HFF-Myc (cell line): ENCODE measurements around the gene OR8B8.

Source experiments
- DNase-seq: peaks from one replicate; pipeline ENCODE4 v3.0.0-alpha.2; 2011; ENCODE audit warnings: low read depth; ENCODE audit errors: extremely low read depth
- H3K4me3 ChIP-seq: replicated peaks from 2 replicates; pipeline ENCODE4 v1.5.1; 2011; ENCODE audit warnings: low read depth, mild to moderate bottlenecking, control low read depth, low read length
- TF ChIP-seq, protein P1 (sequence below): IDR thresholded peaks from 2 replicates; pipeline ENCODE4 v1.5.1; 2012; ENCODE audit warnings: mild to moderate bottlenecking, low read depth, low read length, control low read depth; ENCODE audit errors: missing control alignments

Gene OR8B8

DNA sequence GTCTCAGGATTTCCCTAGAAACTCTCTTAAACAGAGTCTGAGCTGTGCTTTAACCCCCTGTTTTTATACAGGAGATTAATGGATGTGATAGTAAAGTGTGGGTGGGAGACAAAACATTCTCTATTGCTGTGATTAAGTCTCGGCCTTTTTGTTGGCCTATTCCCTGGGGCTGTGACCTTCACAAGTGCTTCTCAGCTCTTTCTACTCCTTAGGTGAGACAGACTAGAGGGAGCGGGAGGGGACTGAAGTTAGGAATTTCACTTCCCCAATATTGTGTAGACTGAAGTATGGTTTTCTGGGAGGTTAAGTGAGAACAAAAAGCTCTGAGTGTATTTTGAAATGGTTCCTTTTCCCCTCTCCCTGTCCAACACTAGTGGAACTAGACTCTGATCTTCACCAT is 29.8 kb upstream of the OR8B8 start:
- DNase-seq = no peak
- TF ChIP-seq, protein P1, sequence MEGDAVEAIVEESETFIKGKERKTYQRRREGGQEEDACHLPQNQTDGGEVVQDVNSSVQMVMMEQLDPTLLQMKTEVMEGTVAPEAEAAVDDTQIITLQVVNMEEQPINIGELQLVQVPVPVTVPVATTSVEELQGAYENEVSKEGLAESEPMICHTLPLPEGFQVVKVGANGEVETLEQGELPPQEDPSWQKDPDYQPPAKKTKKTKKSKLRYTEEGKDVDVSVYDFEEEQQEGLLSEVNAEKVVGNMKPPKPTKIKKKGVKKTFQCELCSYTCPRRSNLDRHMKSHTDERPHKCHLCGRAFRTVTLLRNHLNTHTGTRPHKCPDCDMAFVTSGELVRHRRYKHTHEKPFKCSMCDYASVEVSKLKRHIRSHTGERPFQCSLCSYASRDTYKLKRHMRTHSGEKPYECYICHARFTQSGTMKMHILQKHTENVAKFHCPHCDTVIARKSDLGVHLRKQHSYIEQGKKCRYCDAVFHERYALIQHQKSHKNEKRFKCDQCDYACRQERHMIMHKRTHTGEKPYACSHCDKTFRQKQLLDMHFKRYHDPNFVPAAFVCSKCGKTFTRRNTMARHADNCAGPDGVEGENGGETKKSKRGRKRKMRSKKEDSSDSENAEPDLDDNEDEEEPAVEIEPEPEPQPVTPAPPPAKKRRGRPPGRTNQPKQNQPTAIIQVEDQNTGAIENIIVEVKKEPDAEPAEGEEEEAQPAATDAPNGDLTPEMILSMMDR = no peak
- H3K4me3 ChIP-seq = no peak overlapping the region

DNA sequence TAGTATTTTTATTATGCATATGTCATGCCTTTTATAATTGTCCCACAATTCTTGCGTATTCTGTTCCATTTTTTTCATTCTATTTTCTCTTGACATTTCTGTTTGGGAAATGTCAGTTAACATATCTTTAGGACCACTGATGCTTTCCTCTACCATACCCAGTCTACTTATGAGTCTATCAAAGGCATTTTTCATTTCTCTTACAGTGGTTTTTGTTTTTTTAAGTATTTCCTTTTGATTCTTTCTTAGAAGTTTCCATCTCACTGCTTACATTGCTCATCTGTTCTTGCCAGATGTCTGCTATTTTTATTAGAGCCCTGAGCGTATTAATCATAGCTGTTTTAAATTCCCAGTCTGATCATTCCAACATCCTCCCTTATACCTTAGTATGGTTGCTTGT is 29.3 kb upstream of the OR8B8 start:
- TF ChIP-seq, protein P1 = no peak
- H3K4me3 ChIP-seq = no peak overlapping the region
- no peak for DNase-seq

DNA sequence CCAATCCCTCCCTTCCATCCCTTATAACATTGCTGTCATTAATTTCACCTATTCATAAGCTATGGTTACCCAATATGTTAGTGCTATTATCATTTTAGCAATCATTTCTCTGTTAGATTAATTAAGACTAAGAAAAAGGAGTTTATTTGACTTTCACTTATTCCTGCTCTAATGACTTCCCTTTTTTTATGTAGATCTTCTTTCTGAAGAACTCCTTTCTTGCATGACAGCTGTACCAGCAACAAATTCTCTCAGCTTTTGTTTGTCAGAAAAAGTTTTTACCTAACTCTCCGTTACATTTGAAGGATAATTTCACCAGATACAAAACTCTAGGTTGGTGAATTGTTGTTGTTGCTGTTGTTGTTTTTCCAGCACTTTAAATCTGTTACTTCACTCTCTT is 28.6 kb upstream of the OR8B8 start:
- no peak overlapping the region for H3K4me3 ChIP-seq
- TF ChIP-seq, protein P1 = no peak
- DNase-seq = no peak

DNA sequence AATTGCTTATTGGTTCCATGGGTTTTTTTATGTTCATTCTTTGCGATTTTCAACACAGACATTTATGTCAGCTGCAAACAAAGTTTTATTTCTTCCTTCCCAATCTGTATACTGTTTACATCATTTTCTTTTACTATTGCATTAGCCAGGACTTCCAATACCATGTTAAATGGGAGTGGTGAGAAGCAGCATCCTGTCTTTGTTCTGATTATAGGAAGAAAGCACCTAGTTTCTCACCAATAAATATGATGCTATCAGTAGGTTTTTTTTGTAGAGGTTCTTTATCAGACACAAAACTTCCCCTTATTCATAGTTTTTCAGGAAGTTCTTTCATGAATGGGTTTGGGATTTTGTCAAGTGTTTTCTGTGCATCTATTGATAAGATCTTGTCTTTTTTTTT is 28.0 kb upstream of the OR8B8 start:
- no peak for DNase-seq
- no peak overlapping the region for H3K4me3 ChIP-seq

DNA sequence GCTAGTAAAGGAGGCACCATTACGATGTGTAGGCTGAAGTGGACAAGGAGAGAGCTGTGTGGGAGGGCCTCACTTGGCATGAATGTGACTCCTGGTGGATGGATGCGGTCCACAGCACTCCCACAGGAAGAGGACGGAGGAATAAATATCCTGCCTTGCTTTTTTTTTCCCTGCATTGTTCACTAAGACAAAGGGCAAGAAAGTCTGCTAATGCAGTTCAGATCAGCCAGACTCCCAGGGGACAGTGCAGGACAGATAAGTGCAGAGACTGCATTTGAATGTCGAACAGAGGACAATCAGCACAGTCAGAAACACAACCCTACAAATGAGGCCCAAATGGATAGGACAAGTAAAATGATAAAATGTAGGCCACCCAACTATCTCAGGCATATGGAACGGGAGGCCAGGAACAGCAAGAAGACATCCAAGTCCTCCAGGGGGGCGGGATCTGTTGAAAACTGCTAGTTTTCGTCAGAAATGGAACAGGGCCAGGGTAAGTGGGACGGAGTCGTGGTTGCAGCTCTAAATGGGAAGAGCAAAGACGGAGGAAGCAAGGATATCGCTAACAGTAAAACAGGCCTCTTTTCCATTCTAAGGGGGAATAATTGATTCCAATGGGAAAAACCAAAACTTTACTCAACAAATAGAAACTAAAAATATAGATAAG is 25.2 kb upstream of the OR8B8 start:
- TF ChIP-seq, protein P1 = no peak
- no peak for DNase-seq
- no peak overlapping the region for H3K4me3 ChIP-seq

More for the DNA sequence above, 28.0 kb upstream of the OR8B8 start:
- TF ChIP-seq, protein P1 = no peak

DNA sequence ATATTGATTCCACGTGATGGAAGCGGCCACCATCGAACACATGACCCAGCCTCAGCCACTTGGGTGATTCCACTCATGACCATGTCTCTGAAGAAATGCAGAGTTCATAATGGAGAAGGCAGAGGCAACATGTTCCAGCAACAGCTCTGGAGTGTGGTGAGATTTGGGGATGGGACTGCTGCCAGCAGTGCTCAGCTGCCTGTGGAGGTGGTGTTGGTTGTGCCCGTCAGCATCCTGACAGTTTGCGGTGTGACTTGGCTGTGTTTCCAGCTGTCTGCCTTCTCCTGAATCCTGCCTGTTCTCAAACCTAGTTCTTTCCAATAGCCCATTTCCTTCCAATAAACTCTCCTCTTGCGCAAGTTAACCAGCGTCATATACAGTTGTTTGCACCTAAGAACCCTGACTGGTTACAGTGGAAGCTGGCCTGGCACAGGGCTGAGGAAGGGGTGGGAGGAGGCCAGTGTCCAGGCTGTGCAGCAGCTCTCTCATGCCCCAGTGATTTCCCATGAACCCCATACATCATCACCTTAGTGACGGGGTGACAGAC is 22.0 kb upstream of the OR8B8 start:
- TF ChIP-seq, protein P1 = no peak
- H3K4me3 ChIP-seq = no peak overlapping the region
- no peak for DNase-seq
